ENCODE data around the gene ALDH1L1. TPM values are rescaled to one million over a fixed set of nuclear protein-coding genes. Genes with fewer than 3 reads are reported as not detected.

ALDH1L1 gene
- polyA plus RNA-seq, 3 donors = not detected

GRCh38 chr3:126117212-126117611 lies 63.2 kb downstream of the ALDH1L1 start:
- Histone ChIP-seq H3K9ac (ENCODE audit: insufficient read depth, low read length, poor library complexity, severe bottlenecking) (no peak overlapping the region), H3K4me2 (replicated peaks; ENCODE audit: extremely low read depth, low read length, poor library complexity, severe bottlenecking) (no peak overlapping the region), H3K27ac (ENCODE audit: low read depth in 1 of 2, low read length in 2 of 2) (no peak overlapping the region), H3K4me1 (ENCODE audit: control insufficient read depth in 1 of 2, insufficient read depth in 2 of 2, low read length in 2 of 2) (no peaks in the 10 kb centered on the region), H3K27me3 (ENCODE audit: control insufficient read depth in 2 of 2, insufficient read depth in 2 of 2, low read length in 2 of 2) (no peaks in the 10 kb centered on the region), H2AFZ (ENCODE audit: insufficient read depth, low read depth, low read length, poor library complexity, severe bottlenecking) (no peak overlapping the region), H3K4me3 (replicated peaks in 1 of 3; ENCODE audit: low read depth in 2 of 3, low read length in 3 of 3) (no peak overlapping the region), H3K79me2 (ENCODE audit: insufficient read depth, low read length) (no peaks in the 10 kb centered on the region), H3K9me3 (replicated peaks in 1 of 2; ENCODE audit: control insufficient read depth in 1 of 2, insufficient read depth in 1 of 2, low read length in 2 of 2) (no peaks in the 10 kb centered on the region), H3K36me3 (replicated peaks in 1 of 2; ENCODE audit: control insufficient read depth in 1 of 2, insufficient read depth in 2 of 2, low read length in 2 of 2) (no peaks in the 10 kb centered on the region), H4K20me1 (ENCODE audit: insufficient read depth, low read length) (no peaks in the 10 kb centered on the region)
- no peaks in the 10 kb centered on the region for H3K4me1 Mint-ChIP-seq
- peaks cover 3 to 14% (median 9%) of the 10 kb centered on the region in 3 donors for H3K27me3 Mint-ChIP-seq (ENCODE audit: low read depth in 3 of 3)
- no peak for DNase-seq
- H3K36me3 Mint-ChIP-seq = no peaks in the 10 kb centered on the region
- no peak overlapping the region for H3K4me3 Mint-ChIP-seq
- no peak for TF ChIP-seq CTCF (IDR thresholded peaks at IDR 0.05)
- WGBS (ENCODE audit: insufficient coverage) = 92% methylated on average over 2 of the region's 3 CpGs
- intact Hi-C loops (cut with micrococcal nuclease) = no loop called here
- no peak overlapping the region for H3K27ac Mint-ChIP-seq
- no peaks in the 10 kb centered on the region for H3K9me3 Mint-ChIP-seq

GRCh38 chr3:126116526-126116925 lies 63.9 kb downstream of the ALDH1L1 start:
- intact Hi-C loops (cut with micrococcal nuclease) = no loop called here
- whole genome bisulfite sequencing (ENCODE audit: insufficient coverage) = 56% methylated on average over 1 of the region's 1 CpG
- no peaks in the 10 kb centered on the region for H3K36me3 Mint-ChIP-seq
- Histone ChIP-seq H3K27ac (ENCODE audit: low read depth in 1 of 2, low read length in 2 of 2) (no peak overlapping the region), H3K4me2 (replicated peaks; ENCODE audit: extremely low read depth, low read length, poor library complexity, severe bottlenecking) (no peak overlapping the region), H3K36me3 (replicated peaks in 1 of 2; ENCODE audit: control insufficient read depth in 1 of 2, insufficient read depth in 2 of 2, low read length in 2 of 2) (no peaks in the 10 kb centered on the region), H3K9me3 (replicated peaks in 1 of 2; ENCODE audit: control insufficient read depth in 1 of 2, insufficient read depth in 1 of 2, low read length in 2 of 2) (no peaks in the 10 kb centered on the region), H3K4me3 (replicated peaks in 1 of 3; ENCODE audit: low read depth in 2 of 3, low read length in 3 of 3) (no peak overlapping the region), H3K79me2 (ENCODE audit: insufficient read depth, low read length) (no peaks in the 10 kb centered on the region), H3K4me1 (ENCODE audit: control insufficient read depth in 1 of 2, insufficient read depth in 2 of 2, low read length in 2 of 2) (no peaks in the 10 kb centered on the region), H4K20me1 (ENCODE audit: insufficient read depth, low read length) (no peaks in the 10 kb centered on the region), H3K9ac (ENCODE audit: insufficient read depth, low read length, poor library complexity, severe bottlenecking) (no peak overlapping the region), H2AFZ (ENCODE audit: insufficient read depth, low read depth, low read length, poor library complexity, severe bottlenecking) (no peak overlapping the region), H3K27me3 (ENCODE audit: control insufficient read depth in 2 of 2, insufficient read depth in 2 of 2, low read length in 2 of 2) (no peaks in the 10 kb centered on the region)
- no peaks in the 10 kb centered on the region for H3K9me3 Mint-ChIP-seq
- no peak overlapping the region for H3K27ac Mint-ChIP-seq
- H3K4me1 Mint-ChIP-seq = no peaks in the 10 kb centered on the region
- H3K4me3 Mint-ChIP-seq = no peak overlapping the region
- no peak for TF ChIP-seq CTCF (IDR thresholded peaks at IDR 0.05)
- peaks cover 3 to 10% (median 9%) of the 10 kb centered on the region in 3 donors for H3K27me3 Mint-ChIP-seq (ENCODE audit: low read depth in 3 of 3)
- DNase-seq = no peak
